NCI-H1436 (cell line): ENCODE data around the gene ZNF526.

ENCODE experiments used
- DNase-seq: peaks from one replicate; lab custom pipeline; 2025; lab: John Stamatoyannopoulos, UW

Gene ZNF526

GRCh38 chr19:42224940-42225717, 5.0 kb downstream of the ZNF526 start:
- DNase-seq = no peak

GRCh38 chr19:42225718-42226292, 5.7 kb downstream of the ZNF526 start:
- DNase-seq = no peak

GRCh38 chr19:42226886-42227285, 6.8 kb downstream of the ZNF526 start:
- DNase-seq = no peak

- no peak for DNase-seq
These were observed 8.5 kb downstream of the ZNF526 start for GRCh38 chr19:42228641-42229040.

- DNase-seq = no peak
These were observed 9.3 kb downstream of the ZNF526 start for GRCh38 chr19:42229301-42229854.

GRCh38 chr19:42229855-42230351, 9.8 kb downstream of the ZNF526 start:
- no peak for DNase-seq

- no peak for DNase-seq
These were observed 10.5 kb downstream of the ZNF526 start for GRCh38 chr19:42230571-42230970.

GRCh38 chr19:42232435-42232834, 12.3 kb downstream of the ZNF526 start:
- DNase-seq = no peak

- no peak for DNase-seq
These were observed 13.0 kb downstream of the ZNF526 start for GRCh38 chr19:42233106-42233505.

- DNase-seq = no peak
These were observed 13.7 kb downstream of the ZNF526 start for GRCh38 chr19:42233678-42234292.

GRCh38 chr19:42234364-42234763, 14.3 kb downstream of the ZNF526 start:
- no peak for DNase-seq

GRCh38 chr19:42235181-42235580, 15.1 kb downstream of the ZNF526 start:
- no peak for DNase-seq

- DNase-seq = no peak
These were observed 19.6 kb downstream of the ZNF526 start for GRCh38 chr19:42239544-42240220.

- no peak for DNase-seq
These were observed 21.2 kb downstream of the ZNF526 start for GRCh38 chr19:42241279-42241678.

GRCh38 chr19:42242069-42242511, 22.0 kb downstream of the ZNF526 start:
- DNase-seq = no peak

GRCh38 chr19:42242512-42243409, 22.6 kb downstream of the ZNF526 start, which contains the start of gene GSK3A:
Gene GSK3A (minus strand): TSS chr19:42242602. CDS start chr19:42242465, 137 bp downstream.
- peak; percentile 100 for DNase-seq

GRCh38 chr19:42244347-42245220, 24.5 kb downstream of the ZNF526 start:
- DNase-seq = peak; percentile 87

GRCh38 chr19:42245231-42245630, 25.1 kb downstream of the ZNF526 start:
- no peak for DNase-seq

GRCh38 chr19:42246143-42246921, 26.2 kb downstream of the ZNF526 start:
- DNase-seq = no peak
